ENCODE measurements around the gene CA12.

GRCh38 chr15:63306492-63307073, 75.1 kb downstream of the CA12 start:
- TF ChIP-seq POLR2AphosphoS5 (IDR thresholded peaks at IDR 0.05) (no peak), CTCF (IDR thresholded peaks at IDR 0.05) (no peak)
